WTC11 (cell line): ENCODE results near the gene DNAH11.

Experiments
- CDX4 ChIP-seq: fragments of 250-450 bp; sonication (Bioruptor Pico); IDR thresholded peaks from 2 replicates; pipeline ENCODE4 v1.9.0; 2021; ENCODE audit warnings: moderate library complexity, mild to moderate bottlenecking, inconsistent platforms, borderline replicate concordance
- CREB1 ChIP-seq: sonication (generic); formaldehyde crosslinking; IDR thresholded peaks from 2 replicates; pipeline ENCODE4 v1.8.0; 2023; ENCODE audit warnings: mild to moderate bottlenecking, missing genetic modification reagents
- CTCF ChIP-seq: fragments of 200-600 bp; IDR thresholded peaks from 2 replicates; pipeline ENCODE4 v1.8.0; 2022; ENCODE audit warnings: antibody characterized with exemption
- SP1 ChIP-seq: sonication (generic); formaldehyde crosslinking; conservative IDR thresholded peaks from 2 replicates; pipeline ENCODE4 v1.8.1; 2022; ENCODE audit warnings: missing genetic modification reagents

GRCh38 chr7:21641546-21641945 lies 98.7 kb downstream of the DNAH11 start:
- TF ChIP-seq CREB1 (CRISPR knock-in tag) (no peak), CTCF (no peak), SP1 (no peak), CDX4 (CRISPR knock-in tag) (no peak)
